ENCODE results near the gene TNFSF11.

GRCh38 chr13:42553098-42554046 is 20.6 kb upstream of the TNFSF11 start:
- no peak for TF ChIP-seq CTCF (IDR thresholded peaks at IDR 0.05; ENCODE audit: extremely low read depth in 1 of 2, insufficient read depth in 1 of 2, low read depth in 1 of 2, low read length in 2 of 2)
- TF ChIP-seq POLR2A (IDR thresholded peaks at IDR 0.05; ENCODE audit: low read depth, low read length): no peak
- TF ChIP-seq MYC (IDR thresholded peaks at IDR 0.05; ENCODE audit: low read depth, low read length): no peak
- TF ChIP-seq EZH2 (IDR thresholded peaks at IDR 0.05; ENCODE audit: borderline replicate concordance, low read depth, low read length, severe bottlenecking): no peak
